Neural cell (in vitro differentiated cells): Measurements from ENCODE around the gene CCDC40.

Source experiments
- EP300 ChIP-seq: fragments of 450-650 bp; conservative IDR thresholded peaks from 2 replicates; pipeline ENCODE4 v1.6.1; 2014; ENCODE audit warnings: antibody characterized with exemption, mild to moderate bottlenecking, moderate library complexity; ENCODE audit not compliant: poor library complexity, severe bottlenecking
- EZH2 ChIP-seq: fragments of 200-600, 300-800 bp; shearing (Covaris generic), sonication (generic); IDR thresholded peaks from 2 replicates; pipeline ENCODE4 v1.6.1; 2014; ENCODE audit warnings: antibody characterized with exemption, low read length, borderline replicate concordance, mild to moderate bottlenecking; ENCODE audit not compliant: insufficient read depth, poor library complexity, severe bottlenecking
- SMC3 ChIP-seq: fragments of 450-650 bp; conservative IDR thresholded peaks from 2 replicates; pipeline ENCODE4 v1.6.1; 2014; ENCODE audit warnings: antibody characterized with exemption, mild to moderate bottlenecking, moderate library complexity; ENCODE audit not compliant: poor library complexity
- TAF1 ChIP-seq: IDR thresholded peaks from 2 replicates; pipeline ENCODE4 v1.6.1; 2012; ENCODE audit warnings: low read depth
- TF ChIP-seq, protein P1 (sequence below): IDR thresholded peaks from 2 replicates; pipeline ENCODE4 v1.6.1; 2012; ENCODE audit warnings: borderline replicate concordance
- TF ChIP-seq, protein P2 (sequence below): fragments of 450-650 bp; IDR thresholded peaks from 2 replicates; pipeline ENCODE4 v1.5.1; 2014; ENCODE audit warnings: antibody characterized with exemption, mild to moderate bottlenecking, moderate library complexity; ENCODE audit not compliant: poor library complexity, severe bottlenecking

GRCh38 chr17:80082403-80083135 is 46.1 kb downstream of the CCDC40 start:
- no peak for TF ChIP-seq TAF1
- TF ChIP-seq, protein P1, sequence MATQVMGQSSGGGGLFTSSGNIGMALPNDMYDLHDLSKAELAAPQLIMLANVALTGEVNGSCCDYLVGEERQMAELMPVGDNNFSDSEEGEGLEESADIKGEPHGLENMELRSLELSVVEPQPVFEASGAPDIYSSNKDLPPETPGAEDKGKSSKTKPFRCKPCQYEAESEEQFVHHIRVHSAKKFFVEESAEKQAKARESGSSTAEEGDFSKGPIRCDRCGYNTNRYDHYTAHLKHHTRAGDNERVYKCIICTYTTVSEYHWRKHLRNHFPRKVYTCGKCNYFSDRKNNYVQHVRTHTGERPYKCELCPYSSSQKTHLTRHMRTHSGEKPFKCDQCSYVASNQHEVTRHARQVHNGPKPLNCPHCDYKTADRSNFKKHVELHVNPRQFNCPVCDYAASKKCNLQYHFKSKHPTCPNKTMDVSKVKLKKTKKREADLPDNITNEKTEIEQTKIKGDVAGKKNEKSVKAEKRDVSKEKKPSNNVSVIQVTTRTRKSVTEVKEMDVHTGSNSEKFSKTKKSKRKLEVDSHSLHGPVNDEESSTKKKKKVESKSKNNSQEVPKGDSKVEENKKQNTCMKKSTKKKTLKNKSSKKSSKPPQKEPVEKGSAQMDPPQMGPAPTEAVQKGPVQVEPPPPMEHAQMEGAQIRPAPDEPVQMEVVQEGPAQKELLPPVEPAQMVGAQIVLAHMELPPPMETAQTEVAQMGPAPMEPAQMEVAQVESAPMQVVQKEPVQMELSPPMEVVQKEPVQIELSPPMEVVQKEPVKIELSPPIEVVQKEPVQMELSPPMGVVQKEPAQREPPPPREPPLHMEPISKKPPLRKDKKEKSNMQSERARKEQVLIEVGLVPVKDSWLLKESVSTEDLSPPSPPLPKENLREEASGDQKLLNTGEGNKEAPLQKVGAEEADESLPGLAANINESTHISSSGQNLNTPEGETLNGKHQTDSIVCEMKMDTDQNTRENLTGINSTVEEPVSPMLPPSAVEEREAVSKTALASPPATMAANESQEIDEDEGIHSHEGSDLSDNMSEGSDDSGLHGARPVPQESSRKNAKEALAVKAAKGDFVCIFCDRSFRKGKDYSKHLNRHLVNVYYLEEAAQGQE = no peak
- no peak for TF ChIP-seq EZH2
- TF ChIP-seq SMC3 = peak; percentile 63
- TF ChIP-seq, protein P2, sequence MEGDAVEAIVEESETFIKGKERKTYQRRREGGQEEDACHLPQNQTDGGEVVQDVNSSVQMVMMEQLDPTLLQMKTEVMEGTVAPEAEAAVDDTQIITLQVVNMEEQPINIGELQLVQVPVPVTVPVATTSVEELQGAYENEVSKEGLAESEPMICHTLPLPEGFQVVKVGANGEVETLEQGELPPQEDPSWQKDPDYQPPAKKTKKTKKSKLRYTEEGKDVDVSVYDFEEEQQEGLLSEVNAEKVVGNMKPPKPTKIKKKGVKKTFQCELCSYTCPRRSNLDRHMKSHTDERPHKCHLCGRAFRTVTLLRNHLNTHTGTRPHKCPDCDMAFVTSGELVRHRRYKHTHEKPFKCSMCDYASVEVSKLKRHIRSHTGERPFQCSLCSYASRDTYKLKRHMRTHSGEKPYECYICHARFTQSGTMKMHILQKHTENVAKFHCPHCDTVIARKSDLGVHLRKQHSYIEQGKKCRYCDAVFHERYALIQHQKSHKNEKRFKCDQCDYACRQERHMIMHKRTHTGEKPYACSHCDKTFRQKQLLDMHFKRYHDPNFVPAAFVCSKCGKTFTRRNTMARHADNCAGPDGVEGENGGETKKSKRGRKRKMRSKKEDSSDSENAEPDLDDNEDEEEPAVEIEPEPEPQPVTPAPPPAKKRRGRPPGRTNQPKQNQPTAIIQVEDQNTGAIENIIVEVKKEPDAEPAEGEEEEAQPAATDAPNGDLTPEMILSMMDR = peak; percentile 62
- no peak for TF ChIP-seq EP300
